Retinal pigment epithelial cell (primary cell): ENCODE measurements around the gene KIF26A.

Experiments
- DNase-seq: peaks from one replicate; pipeline ENCODE4 v3.0.0-alpha.2; 2010; ENCODE audit warnings: low read depth
- H3K4me3 ChIP-seq: 2 replicates; pipeline ENCODE4 v1.5.1; 2011; ENCODE audit warnings: mild to moderate bottlenecking, low read length, control low read depth, moderate library complexity
- CTCF ChIP-seq: conservative IDR thresholded peaks from 2 replicates; pipeline ENCODE4 v1.5.1; 2011; ENCODE audit warnings: low read depth, low read length, control low read depth, inconsistent platforms

KIF26A gene

GRCh38 chr14:104143521-104144452 is 5.4 kb downstream of the KIF26A start:
- no peak overlapping the region for H3K4me3 ChIP-seq
- TF ChIP-seq CTCF, result no peak
- no peak for DNase-seq

DNA sequence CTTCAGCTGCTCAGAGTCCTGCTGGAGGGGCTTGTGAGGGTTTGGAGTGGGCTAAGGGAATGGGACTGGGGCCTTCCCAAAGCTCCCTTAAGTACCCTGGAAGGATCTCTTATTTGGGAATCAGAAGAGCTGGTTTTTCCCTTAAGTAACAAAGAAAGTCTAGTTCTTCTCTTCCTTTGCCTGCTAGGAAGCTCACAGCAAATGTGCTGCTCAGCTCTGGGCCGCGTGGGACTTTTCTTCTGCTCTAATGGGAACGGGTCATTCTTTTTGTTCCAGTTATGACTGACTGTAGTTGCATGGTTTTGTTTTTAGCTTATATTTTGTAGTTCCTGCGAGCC is 6.0 kb downstream of the KIF26A start:
- TF ChIP-seq CTCF, result no peak
- H3K4me3 ChIP-seq, result no peak overlapping the region
- no peak for DNase-seq

DNA sequence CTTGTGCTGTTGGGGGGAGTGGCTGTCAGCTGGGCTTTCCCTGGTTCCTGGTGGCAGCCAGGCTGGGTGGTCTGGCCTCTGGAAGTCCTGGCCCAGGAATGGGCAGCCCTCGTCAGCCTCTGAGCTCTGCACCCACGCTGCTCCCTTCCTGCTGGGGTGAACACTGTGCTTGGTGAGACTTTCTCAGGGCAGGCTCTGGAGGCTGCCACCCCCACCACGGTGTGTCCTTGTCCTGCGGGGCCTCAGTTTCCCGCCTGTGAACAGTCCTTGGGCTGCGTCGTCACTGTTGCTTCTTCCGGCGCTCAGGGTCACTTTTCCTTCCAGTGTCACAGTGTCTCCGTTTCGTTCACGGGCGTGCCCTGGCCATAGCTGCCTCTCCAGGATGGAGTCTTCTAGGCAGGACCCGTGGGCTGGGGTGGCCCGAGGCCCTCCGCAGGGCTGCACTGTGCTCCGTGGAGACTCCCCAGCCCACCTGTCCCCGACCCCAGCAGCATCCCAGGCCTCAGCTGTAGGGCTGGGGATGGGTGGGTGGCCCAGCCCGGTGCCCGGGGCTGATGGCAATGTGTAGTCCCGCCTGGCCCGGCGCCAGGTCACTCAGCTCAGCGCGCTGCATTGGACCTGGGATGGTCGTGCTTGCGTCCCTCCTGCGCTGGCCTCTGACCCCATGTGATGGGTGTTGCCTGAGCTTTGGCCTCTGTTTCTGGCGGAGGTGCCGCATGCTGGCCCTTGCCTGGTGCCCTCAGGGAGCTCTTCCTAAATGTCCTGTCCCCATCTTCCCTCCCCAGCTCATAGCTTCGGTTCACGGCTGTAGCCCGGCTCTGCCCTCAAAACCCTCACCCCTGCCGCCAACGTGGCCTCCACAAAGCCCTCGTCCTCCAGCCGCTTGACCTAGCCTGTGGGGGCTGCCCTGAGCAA is 6.8 kb downstream of the KIF26A start:
- no peak for DNase-seq
- H3K4me3 ChIP-seq, result no peak overlapping the region
- TF ChIP-seq CTCF, result no peak

- TF ChIP-seq CTCF, result no peak
- DNase-seq, result no peak
- no peak overlapping the region for H3K4me3 ChIP-seq
Observed at GRCh38 chr14:104145826-104146601, 7.6 kb downstream of the KIF26A start.

DNA sequence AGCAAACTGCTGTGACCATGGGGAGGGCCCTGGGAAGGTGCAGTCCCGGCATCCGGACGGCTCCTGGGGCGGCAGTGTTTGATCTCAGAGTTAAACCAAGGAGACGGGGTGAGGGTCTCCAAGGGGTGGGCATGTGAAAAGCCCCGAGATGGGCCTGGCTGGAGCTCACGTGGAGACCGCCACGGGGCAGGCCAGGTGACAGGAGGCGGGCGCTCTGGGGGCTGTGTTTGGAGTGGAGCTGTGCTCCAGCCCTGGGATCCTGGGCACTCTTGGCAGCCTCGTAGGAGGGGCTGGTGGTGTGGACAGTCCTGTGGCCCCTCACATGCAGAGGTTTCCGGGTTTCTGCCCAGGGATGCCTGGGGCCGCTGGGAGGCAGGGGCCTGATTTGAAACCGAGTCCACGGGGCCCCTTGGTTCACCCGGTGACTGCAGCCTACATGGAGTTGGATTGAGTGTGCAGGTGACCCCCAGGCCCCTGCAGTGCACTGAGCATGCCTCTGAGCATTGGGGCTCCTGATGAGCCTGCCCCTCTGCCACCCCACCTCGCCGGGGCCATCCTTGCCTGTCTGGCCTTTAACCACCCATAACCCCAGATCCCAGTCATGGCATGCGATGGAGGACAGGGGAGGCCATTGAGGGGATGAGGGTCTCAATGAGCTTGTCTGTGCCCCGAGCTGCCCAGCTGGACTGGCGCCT is 8.4 kb downstream of the KIF26A start:
- DNase-seq, result no peak
- TF ChIP-seq CTCF, result no peak
- no peak overlapping the region for H3K4me3 ChIP-seq

GRCh38 chr14:104147346-104148125 is 9.1 kb downstream of the KIF26A start:
- no peak overlapping the region for H3K4me3 ChIP-seq
- no peak for TF ChIP-seq CTCF
- no peak for DNase-seq
